Stomach (tissue), 9 donors: ENCODE results near the gene ARG2. TPM values are rescaled to one million over a fixed set of nuclear protein-coding genes. Genes with fewer than 3 reads are reported as not detected.

Experiments used
- DNase-seq, 2 donors: peaks; one replicate each; pipeline versions ENCODE4 v3.0.0 to v3.0.0-alpha.2; 2013 to 2019
- H3K27ac ChIP-seq, 5 donors: fragments of 200-600 bp in 4 of 5; sonication (generic) in 4 of 5; one replicate each; pipeline ENCODE4 v1.5.1; 2013 to 2019; ENCODE audit warnings: mild to moderate bottlenecking in 1 of 5, moderate library complexity in 1 of 5
- H3K27me3 ChIP-seq, 3 donors: fragments of 200-600 bp; sonication (generic); one replicate each; pipeline ENCODE4 v1.5.1; 2017 to 2019; ENCODE audit warnings: mixed run types in 1 of 3
- H3K36me3 ChIP-seq, 4 donors: fragments of 200-600 bp; sonication (generic); 1 replicate in 3 of 4; 2 replicates in 1 of 4; pipeline ENCODE4 v1.5.1; 2016 to 2019
- H3K4me1 ChIP-seq, 4 donors: fragments of 200-600 bp; sonication (generic); one replicate each; pipeline ENCODE4 v1.5.1; 2016 to 2019
- H3K4me3 ChIP-seq, 4 donors: fragments of 200-600 bp; sonication (generic) in 3 of 4; one replicate each; pipeline ENCODE4 v1.5.1; 2016 to 2019; ENCODE audit warnings: mild to moderate bottlenecking in 1 of 4
- H3K9me3 ChIP-seq, 4 donors: fragments of 200-600 bp; sonication (generic); one replicate each; pipeline ENCODE4 v1.5.1; 2016 to 2019
- EP300 ChIP-seq: sonication (generic); formaldehyde crosslinking; IDR thresholded peaks from one replicate; pipeline ENCODE4 v1.6.1; 2017; ENCODE audit warnings: antibody characterized with exemption
- POLR2A ChIP-seq, 4 donors: fragments of 450-650 bp; IDR thresholded peaks; one replicate each; pipeline ENCODE4 v1.6.1; 2016; ENCODE audit warnings: antibody characterized with exemption in 4 of 4, control low read depth in 2 of 4, mild to moderate bottlenecking in 1 of 4, moderate library complexity in 1 of 4
- POLR2AphosphoS5 ChIP-seq, 3 donors: sonication (generic); formaldehyde crosslinking; IDR thresholded peaks; one replicate each; pipeline ENCODE4 v1.6.1; 2016; ENCODE audit warnings: antibody characterized with exemption in 3 of 3
- WGBS, 5 donors: extraction: QIAGEN DNeasy Blood & Tissue Kit in 3 of 5; methylation state at CpG; one replicate each; pipeline versions ENCODE4 v1.1.5 to v1.1.7; 2013 to 2018; 5-methylcytosine and 5-hydroxymethylcytosine counted together
- intact Hi-C: fragments of 100-400 bp; cut with DNase I; formaldehyde crosslinking; loops from one replicate; pipeline ENCODE4 v1.15.1; 2023; ENCODE audit warnings: low total_unique reads
- polyA plus RNA-seq, 3 donors: library from polyadenylated mRNA; stranded (reverse); fragments of 200-250 nt; gene quantifications; one replicate each; pipeline ENCODE4 v1.2.3, GENCODE V29; 2013
- total RNA-seq, 5 donors: library from RNA; depleted of rRNA; stranded (reverse); fragments of >200 nt; gene quantifications; one replicate each; pipeline versions ENCODE4 v1.1.0 to v1.2.3, GENCODE V29; 2014 to 2016
- TF ChIP-seq, protein P1 (sequence below), 7 experiments: fragments of 450-650 bp in 4 of 7; fragments of 200-600 bp in 3 of 7; sonication (generic) in 3 of 7; IDR thresholded peaks; one replicate each; pipeline ENCODE4 v1.5.1; 2016 to 2019; ENCODE audit warnings: antibody characterized with exemption in 7 of 7, control low read depth in 2 of 7, mild to moderate bottlenecking in 1 of 7
- donor health status: healthy with polysubstance abuse.
- donor health status: Bipolar disorder and iron deficiency.
- donor health status: healthy.

Gene ARG2
- total and polyA plus RNA-seq, 8 donors = 1.2 to 9.4 (median 4.0) TPM; not detected in 1

- H3K27ac ChIP-seq = no peak overlapping the region
- H3K4me3 ChIP-seq = no peak overlapping the region
- intact Hi-C loops = no loop called here
- WGBS, 5 donors = 63 to 72% (median 69%) methylated on average over 5 of the region's 5 CpGs
- peaks cover 5 to 20% (median 16%) of the 10 kb centered on the region in 4 donors for H3K4me1 ChIP-seq
- DNase-seq = no peak
- H3K27me3 ChIP-seq = no peaks in the 10 kb centered on the region
- no peak for TF ChIP-seq EP300
- TF ChIP-seq, protein P1, sequence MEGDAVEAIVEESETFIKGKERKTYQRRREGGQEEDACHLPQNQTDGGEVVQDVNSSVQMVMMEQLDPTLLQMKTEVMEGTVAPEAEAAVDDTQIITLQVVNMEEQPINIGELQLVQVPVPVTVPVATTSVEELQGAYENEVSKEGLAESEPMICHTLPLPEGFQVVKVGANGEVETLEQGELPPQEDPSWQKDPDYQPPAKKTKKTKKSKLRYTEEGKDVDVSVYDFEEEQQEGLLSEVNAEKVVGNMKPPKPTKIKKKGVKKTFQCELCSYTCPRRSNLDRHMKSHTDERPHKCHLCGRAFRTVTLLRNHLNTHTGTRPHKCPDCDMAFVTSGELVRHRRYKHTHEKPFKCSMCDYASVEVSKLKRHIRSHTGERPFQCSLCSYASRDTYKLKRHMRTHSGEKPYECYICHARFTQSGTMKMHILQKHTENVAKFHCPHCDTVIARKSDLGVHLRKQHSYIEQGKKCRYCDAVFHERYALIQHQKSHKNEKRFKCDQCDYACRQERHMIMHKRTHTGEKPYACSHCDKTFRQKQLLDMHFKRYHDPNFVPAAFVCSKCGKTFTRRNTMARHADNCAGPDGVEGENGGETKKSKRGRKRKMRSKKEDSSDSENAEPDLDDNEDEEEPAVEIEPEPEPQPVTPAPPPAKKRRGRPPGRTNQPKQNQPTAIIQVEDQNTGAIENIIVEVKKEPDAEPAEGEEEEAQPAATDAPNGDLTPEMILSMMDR (IDR thresholded peaks at IDR 0.05) = no peak
- no peak for TF ChIP-seq POLR2AphosphoS5 (IDR thresholded peaks at IDR 0.05)
- no peak for TF ChIP-seq POLR2A (IDR thresholded peaks at IDR 0.05)
- no peaks in the 10 kb centered on the region for H3K9me3 ChIP-seq
- H3K36me3 ChIP-seq = no peaks in the 10 kb centered on the region
Measured at GRCh38 chr14:67602995-67603545, 16.6 kb upstream of the ARG2 start.

- TF ChIP-seq POLR2A (IDR thresholded peaks at IDR 0.05) = no peak
- TF ChIP-seq EP300 = no peak
- TF ChIP-seq, protein P1 (IDR thresholded peaks at IDR 0.05) = no peak
- TF ChIP-seq POLR2AphosphoS5 (IDR thresholded peaks at IDR 0.05) = no peak
- intact Hi-C loops = no loop called here
- 88 to 96% (median 92%) methylated on average over 5 of the region's 5 CpGs for WGBS, 5 donors
- H3K36me3 ChIP-seq = no peaks in the 10 kb centered on the region
- H3K27ac ChIP-seq = no peak overlapping the region
- no peak for DNase-seq
- H3K27me3 ChIP-seq = peaks cover 0 to 12% (median 0%) of the 10 kb centered on the region in 3 donors
- H3K9me3 ChIP-seq = no peaks in the 10 kb centered on the region
- H3K4me3 ChIP-seq = no peak overlapping the region
- no peaks in the 10 kb centered on the region for H3K4me1 ChIP-seq
Measured at GRCh38 chr14:67607646-67608045, 12.1 kb upstream of the ARG2 start.

DNA sequence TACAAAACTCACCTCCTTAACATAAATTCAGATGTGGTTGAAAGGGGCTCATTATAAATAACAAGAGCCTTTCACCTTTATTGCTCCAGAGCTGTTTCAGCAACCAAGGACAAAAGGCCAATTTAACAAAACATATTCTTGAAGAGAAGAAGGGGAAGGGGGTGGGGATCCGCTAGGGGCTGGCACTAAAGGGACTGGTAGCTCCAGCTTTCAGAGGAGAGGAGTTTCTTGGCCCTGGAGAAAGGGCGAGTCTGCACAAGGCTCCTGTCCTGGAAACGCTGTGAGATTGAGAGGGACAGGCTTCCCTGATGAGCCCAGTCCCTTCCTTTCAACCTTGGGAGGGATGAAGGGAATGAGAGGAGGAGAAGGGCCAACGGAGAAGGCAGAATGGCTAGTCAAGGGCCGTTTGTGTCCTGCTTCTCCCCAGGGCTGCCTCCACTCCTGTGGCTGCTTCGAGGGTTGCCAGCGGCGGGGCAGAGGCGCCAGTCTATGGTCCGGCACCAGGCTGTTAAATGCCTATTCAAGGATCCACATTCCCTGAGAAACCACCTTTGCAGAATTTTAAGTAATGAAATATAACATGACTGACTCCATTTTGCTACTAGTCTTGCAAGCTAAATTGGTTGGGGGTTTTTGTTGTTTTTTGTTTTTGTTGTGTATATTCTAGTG is 9.9 kb upstream of the ARG2 start:
- WGBS, 5 donors = 67 to 78% (median 73%) methylated on average over 10 of the region's 10 CpGs
- no peak for TF ChIP-seq POLR2AphosphoS5 (IDR thresholded peaks at IDR 0.05)
- TF ChIP-seq POLR2A (IDR thresholded peaks at IDR 0.05) = no peak
- TF ChIP-seq EP300 = no peak
- TF ChIP-seq, protein P1 (IDR thresholded peaks at IDR 0.05) = no peak
- intact Hi-C loops = loop anchor here (10.0 kb wide), 1 partner anchor 55 kb away; no protein-coding TSS in a partner anchor

GRCh38 chr14:67610491-67610890 is 9.2 kb upstream of the ARG2 start:
- intact Hi-C loops = loop anchor here (10.0 kb wide), 1 partner anchor 54 kb away; no protein-coding TSS in a partner anchor
- H3K4me3 ChIP-seq = no peak overlapping the region
- H3K36me3 ChIP-seq = no peaks in the 10 kb centered on the region
- no peak for TF ChIP-seq POLR2AphosphoS5 (IDR thresholded peaks at IDR 0.05)
- TF ChIP-seq, protein P1 (IDR thresholded peaks at IDR 0.05) = no peak
- TF ChIP-seq POLR2A (IDR thresholded peaks at IDR 0.05) = no peak
- no peak for TF ChIP-seq EP300
- peaks cover 0 to 12% (median 0%) of the 10 kb centered on the region in 3 donors for H3K27me3 ChIP-seq
- no peak for DNase-seq
- H3K4me1 ChIP-seq = no peaks in the 10 kb centered on the region
- 60 to 80% (median 70%) methylated on average over 1 of the region's 1 CpG for WGBS, 5 donors
- no peak overlapping the region for H3K27ac ChIP-seq
- H3K9me3 ChIP-seq = no peaks in the 10 kb centered on the region

More for the DNA sequence above, 9.9 kb upstream of the ARG2 start:
- Histone ChIP-seq H3K4me3 (no peak overlapping the region), H3K4me1 (no peaks in the 10 kb centered on the region), H3K36me3 (no peaks in the 10 kb centered on the region), H3K27ac (no peak overlapping the region), H3K27me3 (peaks cover 0 to 12% (median 0%) of the 10 kb centered on the region in 3 donors), H3K9me3 (no peaks in the 10 kb centered on the region)
- no peak for DNase-seq
